ENCODE measurements around the gene NLRP5.
A peak's percentile ranks its signal among the peaks of the same experiment; 100 is the strongest.
"Not testable (repeated sequence)": the region's sequence is repeated elsewhere in the genome, so short reads cannot be mapped to it uniquely, and the experiment has no call there.

NLRP5 gene

GRCh38 chr19:56099638-56100539 lies 113.3 kb downstream of the NLRP5 start:
- DNase-seq, result no peak

GRCh38 chr19:56101095-56101494 lies 114.5 kb downstream of the NLRP5 start:
- DNase-seq, result no peak

- no peak for DNase-seq
Measured at GRCh38 chr19:56101746-56102535, 115.4 kb downstream of the NLRP5 start.

GRCh38 chr19:56103027-56103614 lies 116.5 kb downstream of the NLRP5 start:
- DNase-seq, result no peak

- DNase-seq, result no peak
Measured at GRCh38 chr19:56104423-56104822, 117.8 kb downstream of the NLRP5 start.

GRCh38 chr19:56105090-56105701 lies 118.6 kb downstream of the NLRP5 start:
- DNase-seq, result peak; percentile 20

GRCh38 chr19:56105831-56106396 lies 119.3 kb downstream of the NLRP5 start:
- DNase-seq, result not testable (repeated sequence)

GRCh38 chr19:56106397-56106849 lies 119.8 kb downstream of the NLRP5 start:
- no peak for DNase-seq

GRCh38 chr19:56106993-56107392 lies 120.4 kb downstream of the NLRP5 start:
- DNase-seq, result no peak

- DNase-seq, result no peak
Measured at GRCh38 chr19:56107626-56108351, 121.2 kb downstream of the NLRP5 start.

- no peak for DNase-seq
Measured at GRCh38 chr19:56108447-56109195, 122.0 kb downstream of the NLRP5 start.

GRCh38 chr19:56109226-56109625 lies 122.7 kb downstream of the NLRP5 start:
- no peak for DNase-seq

- no peak for DNase-seq
Measured at GRCh38 chr19:56110515-56111448, 124.2 kb downstream of the NLRP5 start.

Measured in central memory CD4-positive, alpha-beta T cell (primary cell).